Adrenal gland (tissue), 12 donors: ENCODE results near the gene JPH2. TPM values are rescaled to one million over a fixed set of nuclear protein-coding genes. Genes with fewer than 3 reads are reported as not detected.

Experiments
- DNase-seq, 7 donors: peaks; one replicate each; pipeline ENCODE4 v3.0.0-alpha.2; 2019 to 2020
- H3K27ac ChIP-seq, 5 donors: fragments of 200-600 bp; sonication (generic) in 4 of 5; 1 replicate in 3 of 5; 2 replicates in 2 of 5; pipeline versions ENCODE4 v1.5.1 to v1.8.0; 2016 to 2020; ENCODE audit warnings: mild to moderate bottlenecking in 1 of 5
- H3K27me3 ChIP-seq: fragments of 200-600 bp; 2 replicates; pipeline ENCODE4 v1.8.0; 2021
- H3K36me3 ChIP-seq, 2 donors: fragments of 200-600 bp; replicated peaks in 1 of 2; 1 replicate in 1 of 2; 2 replicates in 1 of 2; pipeline versions ENCODE4 v1.5.1 to v1.8.0; 2018 to 2022
- H3K4me1 ChIP-seq, 2 donors: fragments of 200-600 bp; replicated peaks in 1 of 2; 1 replicate in 1 of 2; 2 replicates in 1 of 2; pipeline versions ENCODE4 v1.5.1 to v1.8.0; 2018 to 2021
- H3K4me3 ChIP-seq, 4 donors: fragments of 200-600 bp; sonication (generic) in 3 of 4; one replicate each; pipeline ENCODE4 v1.5.1; 2016 to 2018
- H3K9me3 ChIP-seq, 3 donors: fragments of 200-600 bp; sonication (generic) in 1 of 3; replicated peaks in 1 of 3; 1 replicate in 2 of 3; 2 replicates in 1 of 3; pipeline versions ENCODE4 v1.5.1 to v1.8.0; 2016 to 2021
- POLR2A ChIP-seq, 2 donors: fragments of 450-650 bp; IDR thresholded peaks; one replicate each; pipeline ENCODE4 v1.6.1; 2017; ENCODE audit warnings: antibody characterized with exemption in 2 of 2, mild to moderate bottlenecking in 2 of 2, moderate library complexity in 1 of 2
- WGBS, 4 donors: extraction: QIAGEN DNeasy Blood & Tissue Kit in 2 of 4; methylation state at CpG; one replicate each; pipeline versions ENCODE4 v1.1.5 to v1.1.7; 2013 to 2017; 5-methylcytosine and 5-hydroxymethylcytosine counted together
- intact Hi-C, 2 donors: fragments of 100-400 bp; cut with DNase I; formaldehyde crosslinking; loops; one replicate each; pipeline versions ENCODE4 v1.14.1 to v1.15.0; 2022 to 2023
- polyA plus RNA-seq, 3 donors: library from polyadenylated mRNA; stranded (reverse); fragments of 200-250 nt in 2 of 3; fragments of 350-450 nt in 1 of 3; fragmentation: Illumina TruSeq in 1 of 3; extraction: RNeasy Lipid Tissue Mini Kit (QIAGEN cat#74804) in 1 of 3; gene quantifications; one replicate each; pipeline ENCODE4 v1.2.3, GENCODE V29; 2013 to 2014
- total RNA-seq, 9 donors: library from RNA; depleted of rRNA in 4 of 9; stranded (reverse); fragments of >200 nt in 4 of 9; fragments of 120-200 nt in 1 of 9; fragmentation: NEBNext Ultra II Directional in 1 of 9; extraction: Animal tissue kit (Norgen Biotek cat#: 25700) in 1 of 9; gene quantifications; one replicate each; pipeline versions ENCODE4 v1.1.0 to v1.2.4, GENCODE V29; 2013 to 2023
- TF ChIP-seq, protein P1 (sequence below), 6 experiments: fragments of 450-650 bp in 4 of 6; fragments of 200-600 bp in 2 of 6; sonication (generic) in 1 of 6; IDR thresholded peaks; 1 replicate in 5 of 6; 2 replicates in 1 of 6; pipeline versions ENCODE4 v1.5.1 to v1.8.0; 2016 to 2021; ENCODE audit warnings: antibody characterized with exemption in 6 of 6, mild to moderate bottlenecking in 2 of 6, moderate library complexity in 1 of 6
- donor health status: healthy with polysubstance abuse.
- donor health status: Bipolar disorder and iron deficiency.
- donor health status: DM: yes; HTN: yes; CAD: no.
- donor health status: DM: no; HTN: no; CAD: no.
- donor health status: DM: no; HTN: no; CAD: no.
- donor health status: DM: yes; HTN: yes; CAD: no.

The JPH2 gene
- total and polyA plus RNA-seq, 12 donors = 0.59 to 13.0 (median 3.4) TPM

DNA sequence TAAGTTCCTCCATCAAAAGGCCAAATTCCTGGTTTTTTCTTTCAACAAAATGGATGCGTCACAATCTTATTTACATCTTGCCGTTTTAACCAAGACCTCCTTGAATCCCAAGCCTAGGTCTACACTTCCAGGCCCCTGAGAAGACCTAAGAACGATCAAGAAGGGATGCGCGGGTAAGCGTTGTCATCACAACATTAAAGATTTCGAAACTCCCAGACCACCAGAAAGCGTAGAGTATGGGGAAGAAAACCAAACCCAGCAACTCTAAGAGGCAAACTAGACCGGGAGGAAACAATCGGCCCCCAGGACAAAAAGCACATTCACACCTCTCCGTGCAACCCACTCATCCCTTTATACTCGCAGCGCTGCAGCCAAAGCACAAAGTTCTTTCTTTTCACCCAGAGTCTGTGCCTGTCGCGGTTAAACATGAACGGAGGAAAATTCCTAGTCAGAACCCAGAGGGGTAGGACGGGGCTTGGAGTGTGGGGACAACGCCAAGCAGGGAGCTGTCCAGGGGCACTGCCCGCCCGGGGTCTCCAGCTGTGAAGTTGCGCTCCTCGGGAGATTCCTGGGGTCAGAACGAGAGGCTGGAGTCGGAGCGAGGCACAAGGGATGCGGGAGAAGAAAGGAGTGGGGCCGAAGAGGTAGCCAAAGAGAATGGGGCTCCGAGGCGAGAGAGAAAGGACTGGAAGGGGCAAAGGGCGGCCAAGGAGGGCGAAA, 22.9 kb upstream of the JPH2 start:
- no peaks in the 10 kb centered on the region for H3K27me3 ChIP-seq
- peaks cover 28 to 40% of the 10 kb centered on the region in 2 donors for H3K4me1 ChIP-seq
- H3K9me3 ChIP-seq = no peaks in the 10 kb centered on the region
- peaks cover 0 to 14% of the 10 kb centered on the region in 2 donors for H3K36me3 ChIP-seq
- TF ChIP-seq, protein P1, sequence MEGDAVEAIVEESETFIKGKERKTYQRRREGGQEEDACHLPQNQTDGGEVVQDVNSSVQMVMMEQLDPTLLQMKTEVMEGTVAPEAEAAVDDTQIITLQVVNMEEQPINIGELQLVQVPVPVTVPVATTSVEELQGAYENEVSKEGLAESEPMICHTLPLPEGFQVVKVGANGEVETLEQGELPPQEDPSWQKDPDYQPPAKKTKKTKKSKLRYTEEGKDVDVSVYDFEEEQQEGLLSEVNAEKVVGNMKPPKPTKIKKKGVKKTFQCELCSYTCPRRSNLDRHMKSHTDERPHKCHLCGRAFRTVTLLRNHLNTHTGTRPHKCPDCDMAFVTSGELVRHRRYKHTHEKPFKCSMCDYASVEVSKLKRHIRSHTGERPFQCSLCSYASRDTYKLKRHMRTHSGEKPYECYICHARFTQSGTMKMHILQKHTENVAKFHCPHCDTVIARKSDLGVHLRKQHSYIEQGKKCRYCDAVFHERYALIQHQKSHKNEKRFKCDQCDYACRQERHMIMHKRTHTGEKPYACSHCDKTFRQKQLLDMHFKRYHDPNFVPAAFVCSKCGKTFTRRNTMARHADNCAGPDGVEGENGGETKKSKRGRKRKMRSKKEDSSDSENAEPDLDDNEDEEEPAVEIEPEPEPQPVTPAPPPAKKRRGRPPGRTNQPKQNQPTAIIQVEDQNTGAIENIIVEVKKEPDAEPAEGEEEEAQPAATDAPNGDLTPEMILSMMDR (IDR thresholded peaks at IDR 0.05) = no peak
- no peak for TF ChIP-seq POLR2A (IDR thresholded peaks at IDR 0.05)
- peak in 5 of 7 donors; percentile 37 to 63 (median 45) for DNase-seq
- H3K27ac ChIP-seq = peak overlapping the region; percentile 84 to 99 (median 97)
- 1% methylated on average over 31 of the region's 31 CpGs for WGBS, 4 donors
- peak overlapping the region; percentile 68 to 98 (median 93) for H3K4me3 ChIP-seq
- intact Hi-C loops = no loop called here

DNA sequence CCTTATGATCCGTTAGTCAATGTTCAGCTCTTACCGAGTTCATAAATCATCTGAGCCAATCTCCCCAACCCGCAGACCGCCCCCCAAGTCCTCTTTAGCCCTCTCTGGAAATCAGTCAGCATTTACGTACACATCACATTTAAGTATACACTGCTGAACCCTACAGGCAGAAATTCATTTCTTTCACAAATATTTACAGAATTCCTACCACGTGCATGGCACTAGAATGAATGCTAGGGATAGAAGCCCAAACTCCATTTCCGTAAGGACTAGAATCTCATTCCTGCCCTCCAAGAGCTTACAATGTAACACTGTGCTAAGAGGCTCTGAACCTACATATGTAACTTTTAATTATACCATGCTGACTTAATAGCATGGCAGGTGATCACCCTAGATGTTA, 21.8 kb upstream of the JPH2 start:
- Histone ChIP-seq H3K27ac (peak overlapping the region in 3 of 5 donors; percentile 0 to 99 (median 18)), H3K27me3 (no peaks in the 10 kb centered on the region), H3K9me3 (no peaks in the 10 kb centered on the region), H3K36me3 (peaks cover 0 to 14% of the 10 kb centered on the region in 2 donors), H3K4me1 (peaks cover 36 to 51% of the 10 kb centered on the region in 2 donors), H3K4me3 (peak overlapping the region in 1 of 4 donors; percentile 68)
- no peak for TF ChIP-seq POLR2A (IDR thresholded peaks at IDR 0.05)
- TF ChIP-seq, protein P1 (IDR thresholded peaks at IDR 0.05) = no peak
- intact Hi-C loops = no loop called here
- WGBS, 4 donors = 17 to 36% (median 27%) methylated on average over 7 of the region's 7 CpGs
- DNase-seq = no peak

GRCh38 chr20:44208165-44208564, 21.2 kb upstream of the JPH2 start:
- peaks cover 36 to 55% of the 10 kb centered on the region in 2 donors for H3K4me1 ChIP-seq
- intact Hi-C loops = no loop called here
- H3K9me3 ChIP-seq = no peaks in the 10 kb centered on the region
- 32 to 43% (median 36%) methylated on average over 7 of the region's 7 CpGs for WGBS, 4 donors
- TF ChIP-seq, protein P1 (IDR thresholded peaks at IDR 0.05) = no peak
- no peak for TF ChIP-seq POLR2A (IDR thresholded peaks at IDR 0.05)
- no peaks in the 10 kb centered on the region for H3K27me3 ChIP-seq
- peak overlapping the region in 1 of 4 donors; percentile 68 for H3K4me3 ChIP-seq
- no peak for DNase-seq
- H3K27ac ChIP-seq = no peak overlapping the region
- peaks cover 0 to 14% of the 10 kb centered on the region in 2 donors for H3K36me3 ChIP-seq

DNA sequence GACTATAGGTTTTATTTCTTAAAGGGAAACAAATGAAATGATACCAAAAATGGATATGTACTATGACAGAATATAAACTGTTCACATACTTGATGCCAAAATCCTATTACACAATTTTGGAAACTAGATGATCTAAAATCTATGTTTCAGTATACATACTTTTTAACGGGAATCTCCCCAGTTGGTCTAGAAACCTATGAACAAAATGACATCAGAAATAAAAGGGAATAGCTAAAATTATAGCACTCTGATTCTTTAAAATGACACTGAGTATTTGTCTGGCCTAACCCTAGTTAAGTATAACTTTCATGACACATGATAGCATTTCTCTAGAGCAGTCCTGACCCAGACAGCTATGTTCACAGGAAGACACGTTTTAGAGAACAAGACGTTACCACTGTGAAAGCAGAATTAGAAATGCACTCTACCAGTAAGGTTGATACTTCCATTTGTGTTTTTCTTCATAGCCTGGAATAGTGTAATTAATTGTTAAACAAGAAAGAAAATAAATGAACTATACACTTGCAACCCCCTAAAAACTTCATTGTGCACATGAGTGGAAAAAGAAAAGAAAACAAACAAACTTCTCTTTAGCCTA, 20.2 kb upstream of the JPH2 start:
- Histone ChIP-seq H3K27me3 (no peaks in the 10 kb centered on the region), H3K4me3 (no peak overlapping the region), H3K4me1 (peaks cover 36 to 60% of the 10 kb centered on the region in 2 donors), H3K36me3 (peaks cover 0 to 16% of the 10 kb centered on the region in 2 donors), H3K9me3 (no peaks in the 10 kb centered on the region), H3K27ac (no peak overlapping the region)
- DNase-seq = no peak
- intact Hi-C loops = no loop called here
- 37 to 39% (median 38%) methylated on average over 3 of the region's 3 CpGs for WGBS, 4 donors
- TF ChIP-seq POLR2A (IDR thresholded peaks at IDR 0.05) = no peak
- TF ChIP-seq, protein P1 (IDR thresholded peaks at IDR 0.05) = no peak
